Measurements from ENCODE around the gene NR5A1.

Gene NR5A1

DNA sequence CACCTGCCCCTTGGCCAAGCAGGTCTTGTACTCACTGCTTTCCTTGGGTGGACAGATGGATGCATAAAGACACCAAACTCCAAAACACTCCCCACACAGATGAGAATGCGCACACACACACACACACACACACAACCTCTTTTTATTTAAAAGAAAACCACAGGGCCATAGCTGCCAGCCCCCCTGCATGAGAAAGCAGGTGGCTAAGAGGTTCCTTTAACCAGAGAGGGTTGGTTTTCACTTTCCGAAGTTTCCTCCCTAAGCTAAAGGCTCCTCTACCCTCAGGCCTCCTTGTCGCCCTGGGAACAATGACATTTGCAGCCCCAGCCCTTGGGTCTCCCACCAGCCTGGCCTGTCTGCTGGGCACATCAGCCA, 11.1 kb downstream of the NR5A1 start:
- H3K4me1 Mint-ChIP-seq: peaks cover 26% of the 10 kb centered on the region
- no peak overlapping the region for H3K27ac Mint-ChIP-seq
- peaks cover 57% of the 10 kb centered on the region for H3K27me3 Mint-ChIP-seq
- no peak overlapping the region for H3K4me3 Mint-ChIP-seq
- no peaks in the 10 kb centered on the region for H3K9me3 Mint-ChIP-seq
- no peaks in the 10 kb centered on the region for H3K36me3 Mint-ChIP-seq
- ATAC-seq: no peak

DNA sequence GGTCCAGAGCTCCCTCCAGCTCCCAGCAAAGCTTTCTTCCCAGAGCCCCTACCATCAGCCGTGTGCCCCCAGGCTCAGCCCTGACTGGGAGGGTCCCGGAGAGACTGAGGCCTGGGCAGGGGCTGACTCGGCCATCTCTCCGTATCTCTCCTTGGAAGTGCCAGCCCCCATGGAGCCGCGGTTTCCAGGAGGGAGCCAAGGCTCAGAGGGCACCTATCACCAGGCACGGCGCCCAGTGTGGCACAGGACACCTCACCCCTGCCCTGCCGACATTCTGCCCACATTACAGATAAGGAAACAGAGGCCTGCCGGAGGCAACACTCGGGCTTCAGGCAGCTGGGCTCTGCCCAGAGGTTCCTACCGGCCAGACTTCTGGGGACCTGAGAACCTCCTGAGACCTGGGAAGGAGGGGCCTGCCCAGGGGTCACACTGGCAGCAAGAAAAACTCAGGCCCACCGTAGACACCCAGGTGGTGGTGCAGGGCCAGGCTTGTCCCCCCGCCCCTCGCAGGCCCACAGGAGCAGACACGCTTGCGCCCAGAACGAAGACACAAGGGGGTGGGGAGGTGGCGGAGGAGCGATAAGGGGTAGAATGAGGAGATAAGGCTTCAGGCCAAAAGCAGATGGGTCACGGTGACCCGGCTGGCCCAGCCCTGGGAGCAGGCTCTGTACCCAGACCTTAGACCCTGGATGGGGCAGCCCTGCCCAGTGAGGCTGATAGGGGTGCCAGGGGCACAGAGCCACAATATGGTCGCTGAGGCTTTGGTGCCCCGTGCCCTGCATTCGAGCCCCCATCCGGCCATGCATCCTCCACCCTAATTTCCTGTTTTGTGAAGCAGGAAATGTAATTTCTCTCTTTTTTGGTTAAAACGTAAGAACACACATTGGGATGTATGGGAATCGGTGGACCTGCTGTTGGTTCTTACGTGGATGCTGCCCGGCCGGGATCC, 11.8 kb downstream of the NR5A1 start:
- Mint-ChIP-seq H3K4me3 (no peak overlapping the region), H3K27ac (no peak overlapping the region), H3K4me1 (peaks cover 20% of the 10 kb centered on the region), H3K27me3 (peaks cover 55% of the 10 kb centered on the region), H3K9me3 (no peaks in the 10 kb centered on the region), H3K36me3 (no peaks in the 10 kb centered on the region)
- no peak for ATAC-seq

DNA sequence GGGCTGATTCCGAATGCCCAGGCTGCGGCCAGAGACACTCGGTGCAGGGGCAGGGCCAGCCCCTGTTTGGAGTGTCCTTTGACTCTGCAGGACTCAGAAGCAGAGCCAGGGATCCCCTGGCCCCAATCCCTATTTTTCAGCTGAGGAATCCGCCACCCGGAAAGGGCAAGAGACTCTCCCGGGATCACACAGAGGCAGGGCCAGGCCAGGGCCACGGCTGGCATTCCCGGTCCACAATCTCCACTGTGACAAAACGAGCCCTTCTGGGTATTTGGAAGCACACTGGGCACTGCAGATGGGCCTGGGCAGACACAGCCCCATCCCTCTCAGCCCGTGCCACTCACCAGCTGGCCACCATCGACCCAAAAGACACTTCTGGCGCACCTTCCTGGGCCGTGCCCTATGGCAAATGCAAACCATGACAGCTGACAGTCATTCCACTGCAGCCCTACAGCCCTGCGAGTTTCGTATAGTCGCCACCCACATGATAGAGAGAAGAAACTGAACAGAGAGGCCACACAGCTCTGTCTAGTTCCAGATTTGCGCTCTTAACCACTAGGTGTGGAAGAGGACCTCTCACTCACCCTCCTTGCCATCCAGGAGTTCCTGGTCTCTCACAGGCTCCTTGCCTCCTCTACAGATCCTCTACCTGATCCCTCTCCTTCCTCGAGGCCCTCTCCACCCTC, 13.3 kb downstream of the NR5A1 start:
- ATAC-seq: peak; percentile 42
- H3K4me3 Mint-ChIP-seq: no peak overlapping the region
- H3K36me3 Mint-ChIP-seq: no peaks in the 10 kb centered on the region
- peaks cover 54% of the 10 kb centered on the region for H3K27me3 Mint-ChIP-seq
- H3K4me1 Mint-ChIP-seq: peaks cover 10% of the 10 kb centered on the region
- H3K9me3 Mint-ChIP-seq: no peaks in the 10 kb centered on the region
- no peak overlapping the region for H3K27ac Mint-ChIP-seq

GRCh38 chr9:124493218-124493617, 14.0 kb downstream of the NR5A1 start:
- Mint-ChIP-seq H3K9me3 (no peaks in the 10 kb centered on the region), H3K27me3 (peaks cover 58% of the 10 kb centered on the region), H3K27ac (no peak overlapping the region), H3K36me3 (no peaks in the 10 kb centered on the region), H3K4me1 (peaks cover 10% of the 10 kb centered on the region), H3K4me3 (no peak overlapping the region)
- no peak for ATAC-seq

- Mint-ChIP-seq H3K9me3 (no peaks in the 10 kb centered on the region), H3K4me3 (no peak overlapping the region), H3K36me3 (no peaks in the 10 kb centered on the region), H3K27ac (no peak overlapping the region), H3K27me3 (peaks cover 58% of the 10 kb centered on the region), H3K4me1 (peaks cover 10% of the 10 kb centered on the region)
- no peak for ATAC-seq
Measured at GRCh38 chr9:124492818-124493217, 14.4 kb downstream of the NR5A1 start.

DNA sequence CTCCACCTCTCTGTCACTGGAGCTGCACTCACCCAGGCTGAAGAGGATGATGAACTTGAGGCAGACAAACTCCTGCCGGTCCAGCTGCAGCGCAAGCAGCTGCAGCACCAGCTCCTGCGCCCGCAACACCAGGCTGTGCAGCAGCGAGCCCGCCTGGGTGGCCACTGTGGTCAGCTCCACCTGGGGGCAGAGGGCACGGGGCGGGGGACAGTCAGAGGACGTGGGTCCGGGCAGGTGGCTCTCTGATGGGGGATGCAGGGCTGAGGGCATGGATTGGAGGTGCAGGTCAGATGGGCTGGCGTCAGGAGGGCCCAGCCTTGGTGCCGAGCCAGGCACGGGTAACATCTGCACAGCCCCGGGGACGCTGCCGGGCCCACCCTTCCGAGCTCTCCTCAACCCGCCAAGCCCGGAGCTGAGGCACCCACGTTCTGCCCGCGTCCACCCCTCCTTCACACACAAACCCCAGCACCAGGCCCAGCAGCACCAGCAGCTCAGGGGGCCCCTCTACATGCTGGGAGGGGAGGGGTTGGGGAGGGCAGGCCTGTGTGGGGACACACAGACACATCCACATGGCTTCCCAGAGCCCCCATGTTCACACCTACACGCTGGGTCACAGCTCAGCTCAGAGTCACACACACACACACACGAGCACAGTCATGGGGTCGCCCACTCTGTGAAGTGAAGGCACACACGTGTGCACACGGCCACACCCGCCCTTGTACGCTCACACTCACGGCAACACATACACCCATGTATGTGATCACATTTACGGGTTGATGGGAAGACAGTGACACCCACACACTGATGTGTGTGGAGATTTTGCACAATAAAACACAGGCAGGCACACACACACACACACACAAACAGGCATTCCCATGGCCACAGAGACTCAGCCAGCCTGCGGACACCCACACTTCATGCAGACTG, 15.9 kb downstream of the NR5A1 start:
- Mint-ChIP-seq H3K27me3 (peaks cover 53% of the 10 kb centered on the region), H3K4me1 (peaks cover 9% of the 10 kb centered on the region), H3K27ac (no peak overlapping the region)

GRCh38 chr9:124490004-124490403, 17.2 kb downstream of the NR5A1 start:
- H3K9me3 Mint-ChIP-seq: no peaks in the 10 kb centered on the region
- ATAC-seq: no peak
- no peak overlapping the region for H3K4me3 Mint-ChIP-seq

More for the DNA sequence above, 15.9 kb downstream of the NR5A1 start:
- no peaks in the 10 kb centered on the region for H3K9me3 Mint-ChIP-seq
- H3K36me3 Mint-ChIP-seq: no peaks in the 10 kb centered on the region
- H3K4me3 Mint-ChIP-seq: no peak overlapping the region
- ATAC-seq: no peak

GRCh38 chr9:124489222-124489621, 18.0 kb downstream of the NR5A1 start:
- H3K4me3 Mint-ChIP-seq: no peak overlapping the region
- H3K9me3 Mint-ChIP-seq: peaks cover under 1% of the 10 kb centered on the region
- H3K27me3 Mint-ChIP-seq: peaks cover 40% of the 10 kb centered on the region
- no peak for ATAC-seq
- no peak overlapping the region for H3K27ac Mint-ChIP-seq
- H3K4me1 Mint-ChIP-seq: no peaks in the 10 kb centered on the region
- H3K36me3 Mint-ChIP-seq: no peaks in the 10 kb centered on the region

More at GRCh38 chr9:124490004-124490403, 17.2 kb downstream of the NR5A1 start:
- Mint-ChIP-seq H3K36me3 (no peaks in the 10 kb centered on the region), H3K27ac (no peak overlapping the region), H3K4me1 (no peaks in the 10 kb centered on the region), H3K27me3 (peaks cover 40% of the 10 kb centered on the region)

GRCh38 chr9:124488641-124489210, 18.5 kb downstream of the NR5A1 start:
- no peak for ATAC-seq
- Mint-ChIP-seq H3K4me3 (no peak overlapping the region), H3K27ac (no peak overlapping the region)

GRCh38 chr9:124487260-124488182, 19.7 kb downstream of the NR5A1 start:
- H3K9me3 Mint-ChIP-seq: peaks cover 9% of the 10 kb centered on the region

More at GRCh38 chr9:124488641-124489210, 18.5 kb downstream of the NR5A1 start:
- Mint-ChIP-seq H3K36me3 (no peaks in the 10 kb centered on the region), H3K9me3 (peaks cover 4% of the 10 kb centered on the region), H3K4me1 (no peaks in the 10 kb centered on the region), H3K27me3 (peaks cover 40% of the 10 kb centered on the region)

DNA sequence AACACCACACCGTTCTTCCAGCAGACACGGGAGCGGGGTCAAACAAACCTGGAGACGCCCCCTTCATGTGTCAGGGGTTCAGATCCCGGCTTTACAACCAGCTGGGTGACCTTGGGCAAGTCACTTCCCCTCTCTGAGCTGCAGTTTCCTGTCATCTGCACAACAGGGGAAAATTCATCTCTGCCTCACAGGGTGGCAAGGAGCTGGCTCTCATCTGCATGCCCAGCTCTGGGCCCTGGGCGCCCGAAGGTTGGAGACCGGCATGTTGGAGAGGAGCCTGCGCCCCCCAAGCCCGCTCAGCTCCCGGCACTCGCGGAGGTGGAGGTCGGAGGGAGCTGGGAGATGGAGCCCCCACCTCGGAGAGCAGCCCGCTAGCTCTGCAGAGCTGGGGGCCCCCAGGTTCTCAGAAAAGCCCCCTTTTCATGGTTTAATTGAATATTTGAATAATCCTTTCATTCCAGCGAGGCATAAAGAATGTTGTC, 20.4 kb downstream of the NR5A1 start:
- no peaks in the 10 kb centered on the region for H3K36me3 Mint-ChIP-seq
- no peak for ATAC-seq
- H3K27me3 Mint-ChIP-seq: peaks cover 29% of the 10 kb centered on the region
- no peaks in the 10 kb centered on the region for H3K4me1 Mint-ChIP-seq
- no peak overlapping the region for H3K27ac Mint-ChIP-seq
- H3K4me3 Mint-ChIP-seq: no peak overlapping the region
- peaks cover 9% of the 10 kb centered on the region for H3K9me3 Mint-ChIP-seq

More at GRCh38 chr9:124487260-124488182, 19.7 kb downstream of the NR5A1 start:
- Mint-ChIP-seq H3K27me3 (peaks cover 36% of the 10 kb centered on the region), H3K4me1 (no peaks in the 10 kb centered on the region), H3K36me3 (no peaks in the 10 kb centered on the region), H3K4me3 (no peak overlapping the region), H3K27ac (no peak overlapping the region)
- no peak for ATAC-seq

DNA sequence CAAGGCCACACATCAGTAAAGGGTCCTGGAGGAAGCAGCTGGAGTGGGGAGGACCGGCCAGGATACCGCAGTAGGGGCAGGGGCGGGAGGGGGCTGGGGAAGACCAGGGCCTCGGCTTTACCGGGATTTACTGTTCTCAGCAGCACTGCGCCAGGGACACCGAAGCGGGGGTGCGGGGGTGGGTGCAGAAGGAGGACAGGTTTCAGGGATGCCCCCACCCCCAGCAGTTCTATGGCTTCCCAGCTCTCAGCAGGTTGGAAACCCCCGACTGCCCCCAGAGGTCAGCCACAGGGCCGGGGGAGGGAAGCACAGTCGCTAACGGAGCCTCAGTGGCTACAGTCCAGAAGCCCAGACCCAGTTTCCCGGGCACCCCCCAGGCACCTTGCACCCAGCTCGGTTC, 21.3 kb downstream of the NR5A1 start:
- Mint-ChIP-seq H3K27me3 (peaks cover 26% of the 10 kb centered on the region), H3K27ac (no peak overlapping the region), H3K9me3 (peaks cover 9% of the 10 kb centered on the region), H3K36me3 (no peaks in the 10 kb centered on the region), H3K4me3 (no peak overlapping the region), H3K4me1 (no peaks in the 10 kb centered on the region)
- ATAC-seq: no peak

GRCh38 chr9:124485201-124485600, 22.0 kb downstream of the NR5A1 start:
- no peak overlapping the region for H3K27ac Mint-ChIP-seq
- peaks cover 22% of the 10 kb centered on the region for H3K27me3 Mint-ChIP-seq
- H3K36me3 Mint-ChIP-seq: no peaks in the 10 kb centered on the region
- H3K4me3 Mint-ChIP-seq: no peak overlapping the region
- no peak for ATAC-seq
- peaks cover 9% of the 10 kb centered on the region for H3K9me3 Mint-ChIP-seq
- peaks cover 4% of the 10 kb centered on the region for H3K4me1 Mint-ChIP-seq

- peaks cover 9% of the 10 kb centered on the region for H3K4me1 Mint-ChIP-seq
- no peak overlapping the region for H3K4me3 Mint-ChIP-seq
- peaks cover 9% of the 10 kb centered on the region for H3K9me3 Mint-ChIP-seq
- no peak overlapping the region for H3K27ac Mint-ChIP-seq
- no peak for ATAC-seq
- H3K27me3 Mint-ChIP-seq: peaks cover 27% of the 10 kb centered on the region
- no peaks in the 10 kb centered on the region for H3K36me3 Mint-ChIP-seq
Measured at GRCh38 chr9:124483481-124483880, 23.7 kb downstream of the NR5A1 start.
